Liver (tissue), 9 donors: ENCODE results near the gene MRGPRX1. TPM values are rescaled to one million over a fixed set of nuclear protein-coding genes. Genes with fewer than 3 reads are reported as not detected.

Experiments
- DNase-seq: peaks from one replicate; pipeline ENCODE4 v3.0.0-alpha.2; 2017; ENCODE audit warnings: low spot score
- H3K27ac ChIP-seq, 2 donors: one replicate each; pipeline ENCODE4 v1.7.0; 2013; ENCODE audit warnings: inconsistent platforms in 2 of 2, low read length in 2 of 2, control low read depth in 1 of 2, low read depth in 1 of 2, mild to moderate bottlenecking in 1 of 2
- H3K27me3 ChIP-seq, 4 donors: one replicate each; pipeline versions ENCODE4 v1.6.1 to v1.7.0; 2013; ENCODE audit warnings: low read length in 3 of 4, inconsistent platforms in 1 of 4, mild to moderate bottlenecking in 1 of 4, moderate library complexity in 1 of 4; ENCODE audit not compliant: control insufficient read depth in 4 of 4, insufficient read depth in 4 of 4
- H3K36me3 ChIP-seq, 4 donors: one replicate each; pipeline versions ENCODE4 v1.6.1 to v1.7.0; 2013; ENCODE audit warnings: low read length in 3 of 4, mild to moderate bottlenecking in 3 of 4, low read depth in 1 of 4, moderate library complexity in 1 of 4; ENCODE audit not compliant: control insufficient read depth in 4 of 4, insufficient read depth in 3 of 4
- H3K4me1 ChIP-seq, 4 donors: one replicate each; pipeline versions ENCODE4 v1.6.1 to v1.7.0; 2013; ENCODE audit warnings: low read length in 3 of 4, mild to moderate bottlenecking in 3 of 4, moderate library complexity in 1 of 4; ENCODE audit not compliant: control insufficient read depth in 4 of 4, insufficient read depth in 4 of 4
- H3K4me3 ChIP-seq, 3 donors: one replicate each; pipeline versions ENCODE4 v1.6.1 to v1.7.0; 2013; ENCODE audit warnings: low read length in 3 of 3, control low read depth in 1 of 3, low read depth in 1 of 3, mild to moderate bottlenecking in 1 of 3
- H3K9ac ChIP-seq, 2 donors: one replicate each; pipeline ENCODE4 v1.7.0; 2013; ENCODE audit warnings: low read length in 2 of 2, mild to moderate bottlenecking in 2 of 2, moderate library complexity in 2 of 2, control low read depth in 1 of 2, low read depth in 1 of 2
- H3K9me3 ChIP-seq, 4 donors: one replicate each; pipeline versions ENCODE4 v1.6.1 to v1.7.0; 2013; ENCODE audit warnings: low read length in 3 of 4; ENCODE audit not compliant: control insufficient read depth in 4 of 4
- ATF3 ChIP-seq: IDR thresholded peaks from 2 replicates; pipeline ENCODE4 v1.6.1; 2016; ENCODE audit warnings: antibody characterized with exemption
- CTCF ChIP-seq: fragments of 150-350 bp; IDR thresholded peaks from 2 replicates; pipeline ENCODE4 v1.5.1; 2017; ENCODE audit warnings: improper control_type of control experiment, low read depth, low read length; ENCODE audit not compliant: missing input control
- EGR1 ChIP-seq, 2 donors: IDR thresholded peaks; 2 replicates each; pipeline ENCODE4 v1.6.1; 2016 to 2018; ENCODE audit warnings: antibody characterized with exemption in 2 of 2, low read depth in 2 of 2
- FOXA1 ChIP-seq: IDR thresholded peaks from 2 replicates; pipeline ENCODE4 v1.6.1; 2016; ENCODE audit warnings: antibody characterized with exemption
- FOXA2 ChIP-seq: IDR thresholded peaks from 2 replicates; pipeline ENCODE4 v1.6.1; 2016; ENCODE audit warnings: antibody characterized with exemption
- GABPA ChIP-seq, 2 donors: IDR thresholded peaks in 1 of 2; conservative IDR thresholded peaks in 1 of 2; 2 replicates each; pipeline ENCODE4 v1.6.1; 2016; ENCODE audit warnings: antibody characterized with exemption in 2 of 2, mild to moderate bottlenecking in 1 of 2, moderate library complexity in 1 of 2
- HNF4A ChIP-seq, 2 donors: conservative IDR thresholded peaks; 2 replicates each; pipeline ENCODE4 v1.6.1; 2016; ENCODE audit warnings: antibody characterized with exemption in 2 of 2, mild to moderate bottlenecking in 2 of 2
- HNF4G ChIP-seq: IDR thresholded peaks from 2 replicates; pipeline ENCODE4 v1.6.1; 2016; ENCODE audit warnings: antibody characterized with exemption
- MAX ChIP-seq: IDR thresholded peaks from 2 replicates; pipeline ENCODE4 v1.6.1; 2016; ENCODE audit warnings: antibody characterized with exemption
- NR2F2 ChIP-seq: IDR thresholded peaks from 2 replicates; pipeline ENCODE4 v1.6.1; 2016; ENCODE audit warnings: antibody characterized with exemption
- RAD21 ChIP-seq, 2 donors: IDR thresholded peaks; 2 replicates each; pipeline ENCODE4 v1.6.1; 2016; ENCODE audit warnings: antibody characterized with exemption in 2 of 2, mild to moderate bottlenecking in 2 of 2
- REST ChIP-seq: IDR thresholded peaks from 2 replicates; pipeline ENCODE4 v1.6.1; 2016; ENCODE audit warnings: antibody characterized with exemption, mild to moderate bottlenecking
- RXRA ChIP-seq, 2 donors: IDR thresholded peaks; 2 replicates each; pipeline ENCODE4 v1.6.1; 2017 to 2018; ENCODE audit warnings: antibody characterized with exemption in 2 of 2, mild to moderate bottlenecking in 1 of 2
- SP1 ChIP-seq: IDR thresholded peaks from 2 replicates; pipeline ENCODE4 v1.6.1; 2018; ENCODE audit warnings: antibody characterized with exemption, mild to moderate bottlenecking
- TAF1 ChIP-seq: conservative IDR thresholded peaks from 2 replicates; pipeline ENCODE4 v1.6.1; 2016; ENCODE audit warnings: antibody characterized with exemption, mild to moderate bottlenecking
- YY1 ChIP-seq: IDR thresholded peaks from 2 replicates; pipeline ENCODE4 v1.6.1; 2016; ENCODE audit warnings: antibody characterized with exemption, mild to moderate bottlenecking
- ZBTB33 ChIP-seq: IDR thresholded peaks from 2 replicates; pipeline ENCODE4 v1.6.1; 2016; ENCODE audit warnings: antibody characterized with exemption
- WGBS: extraction: QIAGEN DNeasy Blood & Tissue Kit; methylation state at CpG from one replicate; pipeline ENCODE4 v1.1.7; 2013; 5-methylcytosine and 5-hydroxymethylcytosine counted together
- polyA plus RNA-seq, 2 donors: library from polyadenylated mRNA; stranded (reverse) in 1 of 2; unstranded in 1 of 2; fragments of 200-250 nt in 1 of 2; fragments of >200 nt in 1 of 2; fragmentation: Nextera tagmentation in 1 of 2; extraction: Ambion mirVana in 1 of 2; gene quantifications; one replicate each; pipeline versions ENCODE4 v1.2.1 to v1.2.3, GENCODE V29; 2013 to 2015
- total RNA-seq, 2 donors: library from RNA; depleted of rRNA; stranded (reverse); fragments of >200 nt; gene quantifications; one replicate each; pipeline ENCODE4 v1.2.3, GENCODE V29; 2014
- donor health status: healthy.
- donor health status: healthy.
- donor health status: healthy.
- donor health status: healthy.
- donor health status: healthy.

MRGPRX1 gene
- total and polyA plus RNA-seq, 4 donors = not detected

GRCh38 chr11:18986744-18987143 lies 47.5 kb upstream of the MRGPRX1 start:
- TF ChIP-seq YY1 (no peak), REST (no peak), NR2F2 (no peak), RAD21 (IDR thresholded peaks at IDR 0.05) (no peak), CTCF (no peak), MAX (no peak), HNF4G (no peak), RXRA (IDR thresholded peaks at IDR 0.05) (no peak), HNF4A (conservative IDR thresholded peaks at IDR 0.05) (no peak), TAF1 (no peak), SP1 (no peak), ZBTB33 (no peak)
- no peak for DNase-seq
- Histone ChIP-seq H3K4me1 (no peaks in the 10 kb centered on the region), H3K4me3 (no peak overlapping the region), H3K9ac (no peak overlapping the region), H3K36me3 (no peaks in the 10 kb centered on the region), H3K9me3 (no peaks in the 10 kb centered on the region), H3K27me3 (peaks cover 0 to 3% (median 0%) of the 10 kb centered on the region in 4 donors), H3K27ac (no peak overlapping the region)
- WGBS = 47% methylated on average over 3 of the region's 3 CpGs

- Histone ChIP-seq H3K4me1 (no peaks in the 10 kb centered on the region), H3K36me3 (no peaks in the 10 kb centered on the region), H3K9me3 (no peaks in the 10 kb centered on the region), H3K27me3 (peaks cover 0 to 3% (median 0%) of the 10 kb centered on the region in 4 donors), H3K9ac (no peak overlapping the region), H3K27ac (no peak overlapping the region), H3K4me3 (no peak overlapping the region)
- 67% methylated on average over 4 of the region's 4 CpGs for WGBS
- TF ChIP-seq YY1 = no peak
- no peak for TF ChIP-seq HNF4G
- TF ChIP-seq RXRA (IDR thresholded peaks at IDR 0.05) = no peak
- no peak for TF ChIP-seq MAX
- no peak for TF ChIP-seq ATF3
- no peak for TF ChIP-seq SP1
- no peak for TF ChIP-seq FOXA2
- TF ChIP-seq GABPA (IDR thresholded peaks at IDR 0.05 in 1 of 2, conservative IDR thresholded peaks at IDR 0.05 in 1 of 2) = no peak
- no peak for TF ChIP-seq ZBTB33
- no peak for TF ChIP-seq FOXA1
- no peak for TF ChIP-seq REST
- no peak for TF ChIP-seq NR2F2
- TF ChIP-seq EGR1 (IDR thresholded peaks at IDR 0.05; ENCODE audit: low read depth in 2 of 2) = no peak
- TF ChIP-seq TAF1 = no peak
- no peak for DNase-seq
Observed at GRCh38 chr11:18981897-18982296, 42.7 kb upstream of the MRGPRX1 start.
